ENCODE measurements around the gene TUB.

The TUB gene

DNA sequence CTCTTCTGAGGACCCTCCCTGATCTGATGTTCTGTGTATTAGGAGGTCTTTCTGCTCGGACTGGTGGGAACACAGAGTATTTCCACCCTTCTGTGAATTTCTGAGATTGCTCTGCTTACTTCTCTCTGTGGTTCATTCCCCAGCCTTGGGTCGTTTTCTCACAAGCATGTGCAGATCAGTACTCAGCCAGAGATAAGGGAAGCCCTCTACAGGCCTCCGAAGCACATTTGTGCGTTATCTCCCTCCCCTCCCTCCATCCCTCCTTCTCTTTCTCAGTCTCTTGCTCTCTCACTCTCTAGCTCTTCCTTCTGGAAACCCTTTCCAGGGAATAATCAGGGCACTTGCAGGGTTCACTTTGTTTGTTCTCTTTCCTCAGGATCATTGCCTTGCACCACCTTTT lies 35.2 kb upstream of the TUB start:
- DNase-seq, result no peak

DNA sequence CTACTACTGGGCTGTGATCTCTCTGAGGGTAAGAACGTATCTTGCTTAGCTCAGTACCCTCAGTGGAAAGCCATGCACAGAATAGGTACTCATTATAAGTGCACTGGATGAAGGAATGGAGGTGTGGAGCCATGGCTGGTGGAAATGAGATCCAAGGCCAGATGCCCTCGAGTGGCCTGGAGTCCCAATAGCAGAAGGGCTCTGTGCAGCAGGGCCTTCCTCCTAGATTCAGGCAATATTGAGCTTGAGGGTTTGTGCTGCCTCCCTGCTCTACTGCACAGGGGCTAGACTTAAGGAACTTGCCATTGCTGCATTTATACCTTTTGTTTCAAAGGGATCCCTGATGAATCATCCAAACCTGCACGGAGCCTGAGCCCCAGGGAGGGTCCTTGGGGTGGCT lies 33.6 kb upstream of the TUB start:
- no peak for DNase-seq

DNA sequence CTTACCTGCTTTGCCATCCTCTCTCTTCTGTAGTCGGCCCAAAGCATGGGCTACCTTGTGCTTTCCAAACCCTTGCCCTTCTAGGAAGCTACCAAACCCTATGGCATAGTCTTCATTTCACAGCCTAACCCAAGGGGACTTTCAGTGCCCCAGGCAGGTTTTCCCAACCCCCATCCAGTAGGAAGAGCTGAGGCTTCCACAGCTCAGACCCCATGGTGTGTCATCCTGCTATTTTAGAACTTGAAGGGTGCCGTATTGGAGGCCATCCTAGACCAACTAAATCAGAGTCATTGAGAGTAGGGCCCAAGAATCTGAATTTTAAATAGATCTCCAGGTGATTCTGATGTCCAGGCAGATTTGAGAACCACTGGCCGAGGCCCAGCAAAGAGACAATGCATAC lies 31.9 kb upstream of the TUB start:
- no peak for DNase-seq

DNA sequence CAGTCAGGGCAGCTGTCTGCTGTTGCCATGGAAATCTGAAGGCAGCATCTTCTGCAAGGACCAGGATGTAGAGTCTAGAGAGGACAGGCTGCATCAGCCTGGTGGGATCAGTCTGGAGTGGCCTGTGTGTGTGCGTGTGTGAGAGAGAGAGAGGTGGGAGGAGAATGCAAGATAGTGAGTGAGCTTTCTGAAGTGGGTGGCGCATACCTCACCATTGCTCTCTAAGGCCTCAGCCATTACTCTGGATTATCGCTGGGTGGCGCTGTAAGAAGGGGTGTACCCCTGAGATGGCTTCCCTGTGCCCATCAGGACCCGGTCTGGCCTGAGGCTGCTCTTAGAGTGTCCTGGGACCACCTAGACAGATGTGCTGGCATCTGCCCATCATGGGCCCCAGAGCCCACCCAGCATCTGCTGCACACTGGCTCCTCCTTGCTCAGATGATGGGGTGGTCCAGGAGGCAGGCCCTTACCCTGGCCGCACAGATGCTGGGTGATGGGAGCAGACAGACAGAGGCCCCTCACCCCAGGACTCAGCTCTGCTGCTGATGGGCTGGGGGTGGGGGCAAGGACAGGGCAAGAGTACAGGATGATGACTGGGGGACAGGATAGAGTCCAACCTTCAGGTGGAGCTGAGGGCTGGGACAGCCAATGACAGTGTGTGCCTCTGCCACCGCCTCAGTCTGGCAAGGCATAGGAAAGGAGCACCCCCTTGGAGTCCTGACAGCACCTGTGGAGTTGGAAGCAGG lies 25.7 kb upstream of the TUB start:
- no peak for DNase-seq

DNA sequence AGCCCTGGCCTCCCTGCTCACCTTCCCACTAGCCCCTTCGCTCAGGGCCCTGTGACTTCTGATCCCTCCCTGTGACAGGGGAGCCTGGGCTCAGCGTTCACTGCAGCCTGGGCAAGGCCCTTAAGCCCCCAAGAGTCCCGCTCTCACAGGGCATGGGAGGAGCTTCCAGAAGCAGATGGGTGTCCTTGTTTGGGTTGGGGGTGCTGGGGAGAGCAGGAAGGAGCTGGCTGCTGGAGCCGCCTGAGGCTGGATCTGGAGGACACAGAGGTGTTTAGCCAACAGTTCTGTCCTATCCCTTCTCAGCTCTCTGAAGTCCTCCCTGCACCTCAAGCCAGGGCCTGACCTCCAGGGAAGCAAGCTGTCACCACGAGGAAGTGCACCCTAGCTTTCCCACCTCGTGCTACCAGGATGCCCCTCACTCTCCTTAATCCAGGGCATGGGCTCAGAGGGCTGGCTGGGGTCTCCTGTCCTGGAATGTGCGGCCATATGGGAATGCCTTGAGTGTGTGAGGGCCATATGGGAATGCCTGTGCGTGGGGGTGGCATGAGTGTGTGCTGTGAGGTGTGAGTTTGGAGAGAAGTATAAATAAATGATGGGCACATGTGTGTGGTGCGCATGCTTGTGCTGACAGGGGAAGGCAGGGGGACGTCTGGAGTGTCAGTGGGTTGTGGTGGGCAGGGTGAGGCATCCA lies 25.0 kb upstream of the TUB start:
- DNase-seq, result no peak

DNA sequence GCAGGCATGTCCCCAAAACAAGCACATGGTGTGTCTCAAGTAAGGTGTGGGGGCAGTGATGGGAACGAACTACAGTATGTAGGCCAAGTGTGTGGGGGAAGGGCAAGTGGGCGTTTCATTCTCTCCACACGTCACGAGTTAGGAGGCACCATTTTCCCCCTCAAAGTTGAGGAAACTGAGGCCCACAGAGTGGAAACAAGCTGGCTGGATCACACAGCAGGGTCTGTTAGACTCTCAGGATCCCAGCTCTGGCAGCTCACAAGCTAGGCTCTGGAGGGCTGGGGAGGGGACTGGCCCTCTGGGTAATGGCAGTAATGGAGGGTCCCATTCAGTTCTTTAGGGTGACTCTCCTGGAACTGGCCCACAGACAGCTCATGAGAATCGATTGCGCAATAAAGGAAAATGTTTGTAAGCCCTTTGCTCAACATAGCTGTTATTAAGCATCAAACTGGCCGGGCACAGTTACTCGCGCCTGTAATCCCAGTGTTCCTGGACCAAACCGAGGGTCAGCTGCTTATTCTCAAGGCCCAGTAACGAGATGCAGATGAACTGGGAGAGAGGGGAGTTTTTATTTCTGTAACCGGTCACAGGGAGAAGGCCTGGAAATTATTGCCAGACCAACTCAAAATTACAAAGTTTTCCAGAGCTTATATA lies 24.1 kb upstream of the TUB start:
- DNase-seq, result no peak

DNA sequence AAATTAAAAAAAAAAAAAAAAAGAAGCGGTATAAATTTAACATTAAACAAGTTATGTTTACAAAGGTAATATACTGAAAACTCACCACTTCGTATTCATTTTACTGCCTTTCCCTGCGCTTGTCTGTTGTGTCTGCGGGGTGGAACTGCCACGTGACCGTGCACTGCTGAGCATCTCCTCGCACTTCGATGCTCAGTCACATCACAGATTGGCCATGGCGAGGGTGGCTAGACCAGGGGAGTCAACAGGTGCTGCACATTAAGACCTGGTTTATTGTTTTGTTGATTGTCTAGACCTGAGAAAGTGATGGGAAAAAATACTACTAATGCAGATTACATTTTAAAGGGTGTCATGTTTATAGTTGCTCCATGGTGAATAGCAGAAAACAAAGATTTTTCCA lies 22.8 kb upstream of the TUB start:
- DNase-seq, result no peak

DNA sequence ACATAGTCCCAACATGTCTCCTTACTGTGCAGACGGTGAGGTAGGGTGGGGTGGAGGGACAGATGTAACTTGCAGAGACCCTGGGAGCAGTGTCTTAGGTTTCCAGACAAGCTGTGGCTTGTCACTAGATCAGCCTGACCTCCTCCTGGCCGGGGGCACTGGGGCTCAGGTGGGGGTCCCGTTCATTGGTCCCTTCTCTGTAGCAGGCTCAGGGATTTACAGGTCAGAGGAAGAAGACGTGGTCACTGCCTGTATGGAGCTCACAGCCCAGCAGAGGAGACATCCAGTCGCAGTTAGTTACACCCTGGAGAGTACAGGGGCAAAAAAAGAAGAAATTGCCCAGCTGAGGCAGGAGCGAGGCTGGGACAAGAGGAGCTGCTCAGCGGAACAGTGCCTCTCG lies 22.0 kb upstream of the TUB start:
- no peak for DNase-seq

DNA sequence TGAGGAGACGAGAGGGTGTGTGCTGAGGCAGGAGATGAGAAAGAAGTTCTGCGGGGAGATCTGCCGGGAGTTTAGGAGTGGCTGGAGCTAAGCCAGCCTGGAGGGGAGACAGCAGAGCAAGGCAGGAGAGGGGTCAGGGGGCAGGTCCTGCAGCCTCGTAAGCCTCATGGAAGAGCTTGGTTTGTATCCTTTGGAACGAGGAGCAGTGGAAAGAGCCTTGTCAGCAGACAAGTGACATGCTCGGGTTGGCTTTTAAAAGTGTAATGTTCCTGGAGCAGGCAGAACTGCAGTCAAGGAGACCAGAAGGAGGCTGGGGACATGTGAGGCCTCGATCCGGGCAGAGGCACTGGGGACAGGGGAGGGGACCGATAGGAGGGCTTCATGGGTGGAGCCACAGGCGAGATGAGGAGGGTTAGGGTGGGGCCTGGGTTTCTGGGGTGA lies 21.4 kb upstream of the TUB start:
- no peak for DNase-seq

DNA sequence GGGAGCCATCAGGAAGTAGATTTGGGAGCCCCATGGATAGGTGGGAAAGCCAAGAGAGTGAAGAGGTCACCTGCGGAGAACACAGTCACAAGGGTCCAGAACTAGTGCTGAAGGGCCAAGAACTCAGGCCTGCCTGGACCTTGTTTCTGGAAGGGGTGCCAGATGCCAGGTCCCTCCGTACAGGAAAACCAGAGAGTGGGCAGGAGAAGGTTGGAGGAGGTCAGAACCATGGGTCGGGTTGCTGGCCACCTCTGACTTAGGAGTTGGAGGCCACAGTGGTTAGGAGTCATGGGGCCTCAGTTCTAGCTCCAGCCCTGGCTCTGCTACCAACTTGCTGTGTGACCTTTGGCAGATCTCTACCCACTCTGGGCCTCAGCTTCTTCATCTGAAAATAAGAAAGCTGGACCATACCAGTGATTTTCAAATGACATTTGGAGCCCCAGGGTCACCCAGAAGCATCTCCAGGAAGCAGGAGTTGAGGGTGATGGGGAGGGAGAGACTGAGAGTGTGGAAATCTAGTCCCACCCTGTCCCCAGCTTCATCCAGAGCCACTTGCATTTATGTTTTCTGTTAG lies 20.8 kb upstream of the TUB start:
- DNase-seq, result no peak

DNA sequence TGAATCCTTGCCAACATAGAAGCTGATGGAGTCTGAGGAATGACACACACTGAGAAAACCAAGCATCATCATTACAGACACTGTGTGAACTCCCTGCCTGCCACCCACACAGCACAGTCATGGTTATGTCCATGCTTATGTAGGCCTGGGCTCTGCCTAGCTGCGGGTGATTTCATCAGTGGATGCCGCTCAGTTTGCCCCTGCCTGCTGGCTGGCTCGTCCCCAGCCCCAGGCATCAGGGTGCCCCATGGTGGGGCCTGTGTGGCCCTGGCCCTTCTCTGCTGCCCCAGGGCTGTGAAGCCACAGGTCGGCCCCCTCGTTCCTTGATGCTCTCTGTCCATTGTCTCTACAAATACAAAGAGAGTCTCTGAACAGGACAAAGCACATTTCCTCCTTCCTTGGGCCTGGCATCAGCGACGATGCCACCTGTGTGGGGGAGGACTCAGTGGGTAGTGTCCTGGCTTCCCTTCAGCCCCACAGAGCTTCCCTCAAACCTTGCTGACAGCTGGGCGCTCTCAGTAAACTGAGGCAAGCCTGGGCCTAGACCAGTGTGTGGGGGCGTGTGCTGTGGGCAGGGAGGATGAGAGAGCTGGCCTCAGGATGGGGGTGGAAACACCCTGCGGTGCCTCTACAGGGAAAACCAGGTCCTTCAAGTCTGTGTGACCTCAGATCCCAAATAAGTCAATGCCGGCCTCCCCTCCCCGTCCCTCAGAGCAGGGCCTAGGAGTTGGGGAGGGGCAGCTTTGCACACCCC lies 20.0 kb upstream of the TUB start:
- DNase-seq, result no peak

DNA sequence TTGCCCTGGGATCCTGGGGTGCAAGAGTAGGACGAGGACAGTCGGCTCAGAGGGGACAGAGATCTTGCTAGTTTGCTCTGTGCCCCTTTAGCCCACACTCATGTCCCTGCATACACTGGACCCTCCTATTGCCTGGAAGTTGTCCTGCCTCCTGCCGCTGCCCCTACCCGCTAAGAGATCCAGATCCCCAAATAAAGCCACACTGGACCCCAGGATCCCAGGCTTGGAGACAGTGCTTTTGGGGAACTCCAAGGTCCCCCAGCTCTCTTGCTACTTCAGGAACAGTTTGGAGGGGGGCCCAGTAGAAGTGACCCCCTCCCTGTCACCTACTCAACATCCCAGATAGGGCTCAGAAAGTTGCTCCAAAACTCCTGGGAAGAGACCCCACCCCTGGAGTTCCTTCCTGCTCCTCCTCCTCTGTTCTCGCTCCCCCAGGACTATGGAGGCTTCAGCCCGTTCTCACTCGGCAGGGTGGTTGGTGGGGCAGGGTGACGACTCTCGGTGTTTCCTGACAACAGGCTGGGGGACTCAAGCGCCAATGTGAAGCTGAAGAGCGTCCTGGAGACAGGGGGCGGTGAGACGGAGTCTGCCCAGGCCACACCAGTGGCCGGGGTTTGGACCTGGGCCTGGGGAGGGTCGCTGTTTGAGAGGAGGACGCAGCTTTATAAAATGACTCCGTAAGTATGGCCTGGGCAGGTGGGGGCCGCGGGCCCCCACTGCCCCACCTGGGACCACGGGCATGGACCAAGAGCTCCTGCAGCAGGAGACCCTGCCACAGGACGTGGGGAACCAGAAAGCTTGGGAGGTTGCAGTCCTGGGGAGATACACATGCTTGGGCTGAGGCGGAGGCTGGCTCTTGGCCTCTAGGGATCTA lies 19.2 kb upstream of the TUB start:
- no peak for DNase-seq

DNA sequence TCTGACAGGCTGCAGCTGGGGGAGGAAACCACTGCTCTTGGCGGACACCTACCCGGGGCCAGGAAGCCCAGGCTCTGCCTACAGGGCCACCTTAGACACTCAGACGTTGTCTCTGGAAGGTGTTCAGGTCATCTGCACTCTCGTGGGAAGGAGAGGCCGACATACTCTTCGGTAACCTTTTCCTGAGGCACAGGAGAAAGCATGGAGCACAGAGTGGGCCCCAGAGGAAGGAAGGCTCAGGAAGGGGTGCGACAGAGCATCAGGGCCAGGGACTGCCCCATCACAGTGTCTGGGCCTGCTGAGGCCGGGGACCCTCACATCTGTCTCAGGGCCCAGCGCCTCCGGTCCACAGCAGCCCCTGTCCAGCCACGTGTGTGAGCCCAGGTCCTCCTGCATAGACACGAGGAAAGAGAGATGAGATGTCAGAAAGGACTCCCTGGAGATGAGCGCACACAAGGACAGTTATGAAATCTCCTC lies 18.2 kb upstream of the TUB start:
- no peak for DNase-seq

DNA sequence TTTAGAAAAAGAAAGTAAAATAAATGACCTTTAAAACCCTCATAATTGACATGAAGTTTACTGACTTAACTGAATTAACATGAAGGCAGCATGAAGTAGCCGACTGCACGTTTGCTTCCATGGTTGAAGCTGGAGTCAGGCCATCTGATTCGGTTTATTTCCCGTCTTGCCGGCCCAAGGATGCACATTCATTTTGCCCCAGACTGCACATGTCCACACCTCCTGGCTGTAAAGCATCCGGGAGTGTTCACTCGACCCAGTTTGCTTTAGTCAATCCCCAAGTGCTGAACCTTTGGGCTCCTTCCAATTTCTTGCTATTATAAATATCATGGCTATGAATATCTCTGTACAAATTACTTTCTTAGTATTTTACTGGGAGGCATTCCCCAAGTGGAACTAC lies 17.7 kb upstream of the TUB start:
- no peak for DNase-seq

DNA sequence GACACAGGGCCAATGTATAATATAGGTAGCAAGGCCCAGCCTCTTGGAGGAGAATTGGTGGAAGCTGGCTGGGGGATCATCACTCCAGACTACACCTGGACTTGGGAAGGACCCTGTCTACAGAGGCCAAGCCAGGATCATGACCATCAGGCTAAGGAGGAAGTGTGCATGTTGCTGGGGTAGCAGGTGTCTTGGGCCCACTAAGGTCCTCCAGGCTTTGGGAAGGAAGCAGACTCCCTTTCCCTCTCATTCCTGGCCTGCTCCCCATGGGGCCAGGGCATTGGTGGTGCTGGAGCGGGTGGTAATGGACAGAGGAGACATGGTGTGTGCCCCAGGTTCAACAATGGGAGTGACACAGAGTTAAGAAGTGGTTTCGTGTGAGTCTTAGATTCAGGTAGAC lies 16.0 kb upstream of the TUB start:
- DNase-seq, result no peak

DNA sequence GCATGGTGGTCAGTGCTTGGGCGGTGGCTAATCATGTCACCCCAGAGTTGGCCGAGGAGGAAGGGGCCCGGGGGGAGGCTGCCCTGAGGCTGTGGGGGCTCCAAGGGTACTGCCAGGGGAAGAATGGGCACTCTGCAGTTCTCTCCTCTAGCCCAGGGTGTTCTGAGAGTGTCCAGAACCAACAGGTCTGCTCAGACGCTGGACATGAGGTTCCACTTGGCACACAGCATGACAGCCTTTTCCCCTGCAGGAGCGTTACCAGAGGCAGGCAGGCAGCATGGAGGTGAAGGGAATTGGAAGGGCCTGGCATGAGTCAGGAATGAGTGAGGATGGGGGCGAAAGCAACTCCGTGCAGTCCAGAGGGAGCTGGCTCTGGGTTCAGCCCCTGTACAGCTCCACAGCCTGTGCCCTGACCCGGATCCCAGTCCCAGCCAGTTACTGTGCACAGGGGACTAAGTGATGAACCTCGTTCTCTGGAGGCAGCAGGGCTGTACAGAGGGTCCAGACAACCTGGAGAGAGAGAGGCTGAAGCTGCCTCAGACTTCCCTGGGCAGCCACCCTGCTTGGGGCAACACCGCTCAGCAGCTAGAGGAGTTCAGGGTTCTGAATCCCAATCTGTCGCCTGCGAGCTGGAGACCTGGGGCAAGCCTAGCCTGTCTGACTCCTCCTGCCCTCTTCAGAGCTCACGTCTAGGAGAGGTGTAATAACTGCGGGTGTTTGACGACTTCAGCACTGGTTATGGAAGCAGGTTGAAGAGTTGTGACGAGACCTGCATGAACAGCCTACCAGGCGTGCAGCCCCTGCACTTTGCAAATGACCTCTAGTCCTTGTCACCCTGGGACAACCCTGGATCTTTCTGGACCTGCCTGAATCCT lies 14.7 kb upstream of the TUB start:
- DNase-seq, result no peak

DNA sequence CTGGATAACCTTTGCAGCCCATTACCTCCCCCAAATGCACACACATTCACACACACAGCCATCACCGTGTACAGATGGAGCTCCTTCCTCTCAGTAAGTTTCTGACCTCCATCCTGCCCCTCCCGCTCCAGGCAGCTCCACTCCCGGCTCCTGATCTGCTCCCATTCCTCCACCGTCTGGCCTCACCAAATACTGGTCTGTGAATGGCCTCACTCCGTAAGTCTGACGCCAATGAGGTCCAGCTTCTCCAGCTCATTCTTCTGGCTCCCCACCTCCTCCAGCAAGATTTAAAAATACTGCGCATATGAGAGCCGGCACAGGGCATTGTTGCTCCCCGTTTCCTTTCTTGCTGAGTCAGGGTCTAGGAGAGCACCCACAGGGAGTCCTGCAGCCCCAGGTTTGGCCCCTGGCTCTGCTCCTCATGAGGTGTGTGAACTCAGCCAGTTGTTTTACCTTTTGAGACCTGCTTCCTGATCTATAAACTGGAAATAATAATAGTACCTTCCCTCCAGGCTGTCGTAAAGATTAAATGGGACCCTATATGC lies 14.0 kb upstream of the TUB start:
- DNase-seq, result no peak

DNA sequence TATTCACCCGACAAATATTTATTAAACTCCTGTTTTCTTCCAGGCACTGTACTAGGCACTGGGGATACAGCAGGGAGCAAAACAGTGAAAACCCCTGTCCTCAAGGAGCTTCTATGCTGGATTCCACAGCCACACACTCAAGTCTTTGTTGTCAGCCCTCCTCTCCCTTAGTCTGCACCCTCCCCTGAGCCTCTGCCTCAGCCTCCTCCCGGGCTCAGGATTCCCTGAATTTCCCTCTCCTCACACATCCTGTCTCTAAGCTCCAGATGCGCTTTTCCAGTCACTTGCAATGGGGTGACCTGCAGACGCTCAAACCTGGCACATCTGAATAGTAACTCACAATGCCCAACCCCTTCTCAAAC lies 13.5 kb upstream of the TUB start:
- DNase-seq, result no peak

DNA sequence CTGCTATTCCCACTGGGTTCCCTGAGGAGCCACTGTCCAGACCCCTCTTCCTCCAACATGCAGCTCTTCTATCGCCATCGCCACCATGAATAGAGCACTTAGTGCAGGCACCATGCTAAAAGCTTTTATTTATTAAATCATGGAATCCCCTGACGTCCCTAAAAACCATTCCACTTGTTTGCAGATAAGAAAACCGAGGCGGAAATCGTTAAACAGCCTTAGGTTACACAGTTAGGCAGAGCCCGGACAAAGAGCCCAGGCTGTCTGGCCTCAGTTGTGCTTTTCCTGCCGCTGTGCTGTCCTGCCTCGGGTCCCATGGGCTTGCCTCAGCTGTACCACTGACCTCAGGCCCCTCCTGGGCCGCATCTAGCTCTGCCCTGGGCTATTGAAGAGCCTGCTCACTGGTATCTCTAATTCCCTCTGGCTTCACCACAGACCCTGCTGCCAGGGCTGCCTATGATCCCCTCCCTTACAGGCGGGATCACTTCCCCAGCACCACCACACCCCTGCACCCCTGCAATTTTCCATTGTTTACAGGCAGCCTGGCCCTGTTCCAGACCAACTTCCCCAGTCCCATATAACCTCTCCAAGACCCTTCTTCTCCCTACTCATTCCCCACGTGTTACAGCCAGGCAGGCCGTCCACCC lies 13.0 kb upstream of the TUB start:
- DNase-seq, result no peak

DNA sequence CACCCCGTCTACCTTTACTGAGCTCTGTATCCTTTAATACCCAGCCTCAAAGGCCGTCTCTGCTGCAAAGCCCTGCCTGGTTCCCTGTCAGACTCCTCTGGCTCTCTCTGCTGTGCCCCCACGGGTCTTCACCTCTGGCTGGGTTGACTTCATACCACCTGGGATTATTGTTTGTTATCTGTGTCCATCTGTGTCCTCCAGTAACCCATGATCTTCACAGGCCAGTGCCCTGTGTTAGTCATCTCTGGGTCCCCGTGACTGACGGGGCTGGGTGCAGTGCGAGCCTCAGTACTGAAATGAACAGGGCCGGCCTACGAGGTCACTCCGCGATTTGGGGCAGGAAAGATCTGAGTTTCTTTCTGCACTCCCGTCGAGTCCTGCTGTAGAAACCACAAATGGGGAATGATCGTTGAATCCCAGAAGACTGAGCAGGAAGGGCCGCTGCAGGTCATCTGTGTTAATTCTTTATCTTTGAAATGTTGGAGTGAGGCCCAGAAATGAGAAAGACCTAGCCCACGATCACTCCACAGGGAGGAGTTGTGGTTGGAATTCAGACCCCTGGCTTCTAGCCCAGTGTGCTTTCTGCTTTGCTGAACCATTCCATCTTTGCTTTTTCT lies 12.3 kb upstream of the TUB start:
- DNase-seq, result no peak
